ENCODE results near the gene GSC.
"Not testable (repeated sequence)": the region's sequence is repeated elsewhere in the genome, so short reads cannot be mapped to it uniquely, and the experiment has no call there.

GRCh38 chr14:94800764-94801163 is 30.9 kb upstream of the GSC start:
- TF ChIP-seq CTCF (optimal IDR thresholded peaks at IDR 0.05 in 1 of 3, IDR thresholded peaks at IDR 0.05 in 1 of 3, conservative IDR thresholded peaks at IDR 0.05 in 1 of 3; ENCODE audit: extremely low read depth in 1 of 3, insufficient read depth in 2 of 3, low read length in 3 of 3); EZH2 (IDR thresholded peaks at IDR 0.05; ENCODE audit: low read length): not testable (repeated sequence)

Measured in keratinocyte (primary cell).